Activated T-cell treated with anti-CD3 and anti-CD28 coated beads, Interleukin-2, amount 50 U/mL, for 1 hour (primary cell): ENCODE measurements around the gene THAP3.

Experiments used
- DNase-seq: peaks from one replicate; pipeline ENCODE4 v3.0.0-alpha.2; 2020

Gene THAP3

GRCh38 chr1:6624710-6625583 is at the start of gene THAP3:
TSS of gene THAP3 (plus strand) at chr1:6624868. CDS start at chr1:6625219, 351 bp downstream.
- peak; percentile 93 for DNase-seq

GRCh38 chr1:6577831-6578525 is 46.7 kb upstream of the THAP3 start:
- DNase-seq, result no peak

GRCh38 chr1:6578624-6579373 is 45.9 kb upstream of the THAP3 start:
- DNase-seq, result no peak

- DNase-seq, result peak; percentile 97
These were observed 45.1 kb upstream of the THAP3 start, which contains the start of gene ZBTB48 for GRCh38 chr1:6579374-6580118. TSS of gene ZBTB48 (plus strand) at chr1:6579994. CDS start at chr1:6580610, 616 bp downstream.

GRCh38 chr1:6580119-6580592 is 44.5 kb upstream of the THAP3 start:
- no peak for DNase-seq

GRCh38 chr1:6580593-6581409 is 43.9 kb upstream of the THAP3 start:
- no peak for DNase-seq

GRCh38 chr1:6581561-6582305 is 42.9 kb upstream of the THAP3 start:
- no peak for DNase-seq

GRCh38 chr1:6582370-6582769 is 42.3 kb upstream of the THAP3 start:
- DNase-seq, result no peak

GRCh38 chr1:6584126-6585080 is 40.3 kb upstream of the THAP3 start:
- no peak for DNase-seq

GRCh38 chr1:6585081-6585722 is 39.5 kb upstream of the THAP3 start:
- DNase-seq, result no peak

GRCh38 chr1:6585841-6586240 is 38.8 kb upstream of the THAP3 start:
- no peak for DNase-seq

GRCh38 chr1:6586404-6586816 is 38.3 kb upstream of the THAP3 start:
- DNase-seq, result no peak

GRCh38 chr1:6587261-6588005 is 37.2 kb upstream of the THAP3 start:
- no peak for DNase-seq

GRCh38 chr1:6588128-6588892 is 36.4 kb upstream of the THAP3 start:
- no peak for DNase-seq

- DNase-seq, result no peak
These were observed 35.7 kb upstream of the THAP3 start for GRCh38 chr1:6588893-6589520.

- no peak for DNase-seq
These were observed 34.6 kb upstream of the THAP3 start for GRCh38 chr1:6590046-6590445.

- DNase-seq, result no peak
These were observed 33.4 kb upstream of the THAP3 start for GRCh38 chr1:6591222-6591621.
